Central memory CD4-positive, alpha-beta T cell (primary cell): ENCODE results near the gene MMD2.
"Not testable (repeated sequence)": the region's sequence is repeated elsewhere in the genome, so short reads cannot be mapped to it uniquely, and the experiment has no call there.

Experiments used
- DNase-seq: peaks from one replicate; pipeline ENCODE4 v3.0.0; 2022

MMD2 gene

GRCh38 chr7:4893188-4893587, 65.8 kb downstream of the MMD2 start:
- DNase-seq = not testable (repeated sequence)

- DNase-seq = not testable (repeated sequence)
Observed at GRCh38 chr7:4891522-4891921, 67.5 kb downstream of the MMD2 start.

GRCh38 chr7:4889682-4890081, 69.3 kb downstream of the MMD2 start:
- DNase-seq = no peak

GRCh38 chr7:4888161-4888560, 70.8 kb downstream of the MMD2 start:
- no peak for DNase-seq

GRCh38 chr7:4886671-4887070, 72.3 kb downstream of the MMD2 start:
- DNase-seq = no peak

GRCh38 chr7:4885317-4885807, 73.6 kb downstream of the MMD2 start:
- no peak for DNase-seq

- no peak for DNase-seq
Observed at GRCh38 chr7:4884164-4884563, 74.8 kb downstream of the MMD2 start.

GRCh38 chr7:4883372-4884144, 75.4 kb downstream of the MMD2 start, which contains the start of gene RADIL:
Gene RADIL, minus strand, starts transcription at chr7:4883716. Its CDS starts 5,577 bp downstream, at chr7:4878139.
- peak; percentile 84 for DNase-seq

- no peak for DNase-seq
Observed at GRCh38 chr7:4883033-4883371, 76.0 kb downstream of the MMD2 start.

GRCh38 chr7:4882169-4883032, 76.6 kb downstream of the MMD2 start:
- DNase-seq = no peak

- no peak for DNase-seq
Observed at GRCh38 chr7:4880218-4880617, 78.8 kb downstream of the MMD2 start.

GRCh38 chr7:4879396-4880081, 79.4 kb downstream of the MMD2 start:
- DNase-seq = no peak

- DNase-seq = no peak
Observed at GRCh38 chr7:4878336-4879335, 80.4 kb downstream of the MMD2 start.

GRCh38 chr7:4876586-4876985, 82.4 kb downstream of the MMD2 start:
- DNase-seq = no peak

GRCh38 chr7:4875391-4875790, 83.6 kb downstream of the MMD2 start:
- no peak for DNase-seq

GRCh38 chr7:4873071-4873944, 85.7 kb downstream of the MMD2 start:
- DNase-seq = no peak

GRCh38 chr7:4871930-4872675, 86.9 kb downstream of the MMD2 start:
- no peak for DNase-seq

- DNase-seq = no peak
Observed at GRCh38 chr7:4871056-4871680, 87.8 kb downstream of the MMD2 start.

- no peak for DNase-seq
Observed at GRCh38 chr7:4868493-4868892, 90.5 kb downstream of the MMD2 start.
